ENCODE data around the gene CFAP141.

DNA sequence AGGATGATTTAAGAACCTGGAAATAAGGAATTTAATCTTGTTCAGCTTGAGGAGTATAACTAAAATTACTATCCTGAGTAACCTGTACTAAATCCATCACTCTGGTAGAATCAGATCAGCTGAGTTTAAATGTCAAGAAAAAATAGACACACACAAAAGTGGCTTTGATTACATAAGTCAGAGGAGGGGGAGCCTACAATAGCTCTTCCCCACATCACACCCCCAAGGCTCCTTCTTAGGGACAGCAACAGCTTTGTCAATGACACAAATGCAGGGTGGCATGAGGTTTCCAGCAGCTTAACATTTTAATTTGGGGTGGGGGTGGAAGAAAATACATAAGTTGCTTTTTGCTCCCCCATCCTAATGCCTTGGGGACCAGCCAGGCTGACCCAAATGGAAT is 38.7 kb downstream of the CFAP141 start:
- no peak for TF ChIP-seq POLR2A (IDR thresholded peaks at IDR 0.05; ENCODE audit: low read length)
- no peak for TF ChIP-seq GATA1 (IDR thresholded peaks at IDR 0.05; ENCODE audit: low read depth, low read length)
